ENCODE measurements around the gene OPA3.

- TF ChIP-seq CTCF (IDR thresholded peaks at IDR 0.05 in 2 of 3, conservative IDR thresholded peaks at IDR 0.05 in 1 of 3; ENCODE audit: borderline replicate concordance in 1 of 3, insufficient read depth in 1 of 3, low read depth in 2 of 3, low read length in 2 of 3) (no peak), CBX3 (IDR thresholded peaks at IDR 0.05; ENCODE audit: low read depth) (no peak), EZH2 (IDR thresholded peaks at IDR 0.05) (no peak), EZH2phosphoT487 (IDR thresholded peaks at IDR 0.05; ENCODE audit: borderline replicate concordance) (no peak), YY1 (IDR thresholded peaks at IDR 0.05; ENCODE audit: extremely low read depth, insufficient replicate concordance, low read depth, low read length) (no peak)
Measured at GRCh38 chr19:45526971-45527370, 57.6 kb downstream of the OPA3 start.
